Measurements from ENCODE around the gene C1QL4. TPM values are rescaled to one million over a fixed set of nuclear protein-coding genes. Genes with fewer than 3 reads are reported as not detected.
A peak's percentile ranks its signal among the peaks of the same experiment; 100 is the strongest.

Gene C1QL4
- total RNA-seq, 1 donor from 2014 or later = not detected

DNA sequence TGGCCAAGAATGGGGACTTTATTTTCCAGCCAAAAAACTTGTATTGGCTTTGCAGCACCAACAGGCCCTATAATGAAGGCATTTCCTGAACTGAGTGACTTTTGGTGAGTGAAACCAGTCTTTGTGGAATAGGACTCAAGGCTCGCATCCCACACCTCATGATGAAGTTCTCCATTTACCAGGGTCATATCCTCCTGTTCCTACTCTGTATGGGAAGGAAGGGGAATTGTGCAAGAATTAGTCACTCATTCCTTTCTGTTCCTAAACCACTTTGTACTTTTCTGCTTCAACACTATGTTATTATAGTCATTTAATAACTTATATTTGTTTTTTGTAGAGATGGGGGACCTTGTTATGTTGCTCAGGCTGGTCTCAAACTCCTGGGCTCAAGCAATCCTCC is 28.0 kb upstream of the C1QL4 start:
- H3K27ac Mint-ChIP-seq = no peak overlapping the region

GRCh38 chr12:49362077-49362476 is 25.1 kb upstream of the C1QL4 start:
- Mint-ChIP-seq H3K27me3 (ENCODE audit: low read depth) (peaks cover 15% of the 10 kb centered on the region), H3K9me3 (no peaks in the 10 kb centered on the region), H3K4me1 (ENCODE audit: low read depth) (peaks cover 11% of the 10 kb centered on the region), H3K27ac (no peak overlapping the region), H3K4me3 (ENCODE audit: low read depth) (no peak overlapping the region), H3K36me3 (ENCODE audit: low read depth) (no peaks in the 10 kb centered on the region)
- DNase-seq (ENCODE audit: low spot score) = no peak
- intact Hi-C loops (cut with micrococcal nuclease) = loop anchor here (10.0 kb wide), 1 partner anchor 383 kb away; the partner anchor contains the start of gene TMBIM6

More for the DNA sequence above, 28.0 kb upstream of the C1QL4 start:
- DNase-seq (ENCODE audit: low spot score) = no peak
- Mint-ChIP-seq H3K27me3 (ENCODE audit: low read depth) (peaks cover 6% of the 10 kb centered on the region), H3K9me3 (no peaks in the 10 kb centered on the region), H3K4me1 (ENCODE audit: low read depth) (peaks cover 27% of the 10 kb centered on the region), H3K4me3 (ENCODE audit: low read depth) (no peak overlapping the region), H3K36me3 (ENCODE audit: low read depth) (no peaks in the 10 kb centered on the region)
- intact Hi-C loops (cut with micrococcal nuclease) = loop anchor here (5.0 to 10.0 kb wide), 4 partner anchors 87 to 380 kb away; partner anchors contain the start of genes FMNL3, MCRS1 and TMBIM6

- Mint-ChIP-seq H3K27me3 (ENCODE audit: low read depth) (peaks cover 24% of the 10 kb centered on the region), H3K27ac (no peak overlapping the region), H3K4me1 (ENCODE audit: low read depth) (peaks cover 4% of the 10 kb centered on the region), H3K36me3 (ENCODE audit: low read depth) (no peaks in the 10 kb centered on the region), H3K4me3 (ENCODE audit: low read depth) (no peak overlapping the region), H3K9me3 (no peaks in the 10 kb centered on the region)
- intact Hi-C loops (cut with micrococcal nuclease) = loop anchor here (2.0 to 10.0 kb wide), 2 partner anchors 221 to 385 kb away; partner anchors contain the start of gene TMBIM6
- no peak for DNase-seq (ENCODE audit: low spot score)
These were observed 22.7 kb upstream of the C1QL4 start for GRCh38 chr12:49359671-49360070.

DNA sequence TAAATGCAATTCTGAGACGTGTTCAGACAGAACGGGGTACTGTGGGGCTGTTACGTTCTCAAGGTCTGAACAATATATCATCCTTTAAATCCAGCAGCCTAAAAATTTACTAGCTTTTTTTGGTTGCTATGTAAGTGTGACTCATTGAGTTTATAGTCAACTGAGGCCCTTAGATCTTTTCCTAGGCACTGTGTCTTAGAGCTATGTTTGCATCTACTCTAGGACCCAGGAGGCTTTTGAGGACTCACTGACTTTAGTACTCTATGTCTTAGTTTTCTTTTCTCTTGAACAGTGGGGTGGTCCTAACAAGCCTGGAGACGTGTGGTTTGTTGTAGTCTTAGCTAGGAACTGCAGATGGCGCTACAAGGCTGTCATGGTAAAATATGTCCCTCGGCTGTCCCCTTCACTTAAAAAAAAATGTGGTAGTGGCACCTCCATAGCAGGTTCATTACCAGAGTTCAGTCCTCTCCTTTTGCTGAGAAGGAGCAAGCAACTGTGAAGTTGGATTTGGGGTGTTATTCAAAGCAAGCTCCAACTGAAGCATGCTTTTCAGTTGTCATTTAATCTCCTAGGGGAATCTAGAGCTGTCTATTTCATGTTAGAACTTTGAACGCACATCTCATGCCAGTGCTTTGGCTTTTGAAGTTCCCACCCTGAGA is 21.6 kb upstream of the C1QL4 start:
- H3K27me3 Mint-ChIP-seq (ENCODE audit: low read depth) = peaks cover 29% of the 10 kb centered on the region

DNA sequence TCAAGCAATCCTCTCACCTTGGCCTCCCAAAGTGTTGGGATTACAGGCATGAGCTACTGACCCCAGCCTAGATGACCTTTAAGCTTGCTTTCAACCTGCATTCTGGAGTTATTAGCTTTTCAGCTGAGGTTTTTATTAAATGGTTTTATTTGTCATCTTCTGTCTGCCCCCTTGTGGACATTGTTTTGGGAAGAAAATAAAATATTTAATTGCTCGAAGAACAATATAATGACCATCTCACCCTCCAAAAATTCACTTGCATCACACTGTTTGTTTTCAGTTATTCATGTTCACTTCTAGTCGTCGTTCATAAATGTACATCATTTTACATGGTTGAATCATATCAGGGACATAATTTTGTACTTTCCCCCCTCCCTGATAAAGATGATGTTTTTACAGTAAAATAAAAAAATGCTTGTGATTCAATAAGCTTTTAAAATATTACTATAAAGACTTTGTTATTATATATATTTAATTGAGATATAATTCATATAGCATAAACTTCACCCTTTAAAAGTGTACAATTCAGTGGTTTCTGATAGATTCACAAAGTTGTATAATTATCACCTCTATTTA is 20.2 kb upstream of the C1QL4 start:
- Mint-ChIP-seq H3K27ac (no peak overlapping the region), H3K36me3 (ENCODE audit: low read depth) (no peaks in the 10 kb centered on the region), H3K27me3 (ENCODE audit: low read depth) (peaks cover 40% of the 10 kb centered on the region), H3K9me3 (no peaks in the 10 kb centered on the region), H3K4me3 (ENCODE audit: low read depth) (no peak overlapping the region), H3K4me1 (ENCODE audit: low read depth) (peaks cover 4% of the 10 kb centered on the region)
- intact Hi-C loops (cut with micrococcal nuclease) = no loop called here
- no peak for DNase-seq (ENCODE audit: low spot score)

More for the DNA sequence above, 21.6 kb upstream of the C1QL4 start:
- H3K9me3 Mint-ChIP-seq = no peaks in the 10 kb centered on the region
- H3K27ac Mint-ChIP-seq = no peak overlapping the region
- no peaks in the 10 kb centered on the region for H3K36me3 Mint-ChIP-seq (ENCODE audit: low read depth)
- DNase-seq (ENCODE audit: low spot score) = peak; percentile 54
- peaks cover 4% of the 10 kb centered on the region for H3K4me1 Mint-ChIP-seq (ENCODE audit: low read depth)
- H3K4me3 Mint-ChIP-seq (ENCODE audit: low read depth) = no peak overlapping the region
- intact Hi-C loops (cut with micrococcal nuclease) = loop anchor here (1.0 to 2.0 kb wide), 2 partner anchors 156 to 222 kb away; no protein-coding TSS in a partner anchor

DNA sequence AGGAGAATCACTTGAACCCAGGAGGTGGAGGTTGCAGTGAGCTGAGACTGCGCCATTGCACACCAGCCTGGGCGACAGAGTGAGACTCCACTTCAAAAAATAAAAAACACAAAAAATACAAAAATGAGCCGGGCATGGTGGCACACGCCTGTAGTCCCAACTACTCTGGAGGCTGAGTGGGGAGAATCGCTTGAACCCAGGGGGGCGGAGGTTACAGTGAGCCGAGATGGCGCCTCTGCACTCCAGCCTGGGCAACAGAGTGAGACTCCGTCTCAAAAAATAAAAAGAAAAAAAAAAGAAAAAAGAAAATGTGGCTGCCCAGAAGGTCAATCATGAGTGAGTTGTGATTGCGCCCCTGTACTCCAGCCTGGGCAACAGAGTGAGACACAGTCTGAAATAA is 18.9 kb upstream of the C1QL4 start:
- H3K36me3 Mint-ChIP-seq (ENCODE audit: low read depth) = no peaks in the 10 kb centered on the region
- H3K9me3 Mint-ChIP-seq = no peaks in the 10 kb centered on the region
- peaks cover 40% of the 10 kb centered on the region for H3K27me3 Mint-ChIP-seq (ENCODE audit: low read depth)
- peaks cover 4% of the 10 kb centered on the region for H3K4me1 Mint-ChIP-seq (ENCODE audit: low read depth)
- no peak for DNase-seq (ENCODE audit: low spot score)
- H3K27ac Mint-ChIP-seq = no peak overlapping the region
- intact Hi-C loops (cut with micrococcal nuclease) = no loop called here
- no peak overlapping the region for H3K4me3 Mint-ChIP-seq (ENCODE audit: low read depth)

DNA sequence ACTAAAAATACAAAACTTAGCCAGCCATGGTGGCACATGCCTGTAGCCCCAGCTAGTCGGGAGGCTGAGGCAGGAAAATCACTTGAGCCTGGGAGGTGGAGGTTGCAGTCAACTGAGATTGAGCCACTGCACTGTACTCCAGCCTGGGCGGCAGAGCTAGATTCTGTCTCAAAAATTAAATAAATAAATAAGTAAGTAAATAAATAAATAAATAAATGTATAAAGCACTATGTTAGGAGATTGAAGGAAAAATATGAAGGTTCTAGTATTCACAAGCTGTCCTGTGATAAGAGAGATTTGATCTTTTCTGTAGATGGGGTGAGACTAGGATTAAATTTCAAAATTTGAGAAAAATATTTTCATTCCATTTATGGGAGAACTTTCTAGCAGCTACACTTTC is 15.4 kb upstream of the C1QL4 start:
- Mint-ChIP-seq H3K4me3 (ENCODE audit: low read depth) (no peak overlapping the region), H3K27ac (no peak overlapping the region), H3K36me3 (ENCODE audit: low read depth) (no peaks in the 10 kb centered on the region), H3K9me3 (no peaks in the 10 kb centered on the region), H3K4me1 (ENCODE audit: low read depth) (peaks cover under 1% of the 10 kb centered on the region), H3K27me3 (ENCODE audit: low read depth) (peaks cover 50% of the 10 kb centered on the region)
- intact Hi-C loops (cut with micrococcal nuclease) = no loop called here
- peak; percentile 6 for DNase-seq (ENCODE audit: low spot score)

GRCh38 chr12:49349266-49349665 is 12.3 kb upstream of the C1QL4 start:
- no peak overlapping the region for H3K4me3 Mint-ChIP-seq (ENCODE audit: low read depth)
- peaks cover 60% of the 10 kb centered on the region for H3K27me3 Mint-ChIP-seq (ENCODE audit: low read depth)
- DNase-seq (ENCODE audit: low spot score) = no peak
- no peaks in the 10 kb centered on the region for H3K36me3 Mint-ChIP-seq (ENCODE audit: low read depth)
- peaks cover 10% of the 10 kb centered on the region for H3K4me1 Mint-ChIP-seq (ENCODE audit: low read depth)
- no peaks in the 10 kb centered on the region for H3K9me3 Mint-ChIP-seq
- no peak overlapping the region for H3K27ac Mint-ChIP-seq
- intact Hi-C loops (cut with micrococcal nuclease) = no loop called here

DNA sequence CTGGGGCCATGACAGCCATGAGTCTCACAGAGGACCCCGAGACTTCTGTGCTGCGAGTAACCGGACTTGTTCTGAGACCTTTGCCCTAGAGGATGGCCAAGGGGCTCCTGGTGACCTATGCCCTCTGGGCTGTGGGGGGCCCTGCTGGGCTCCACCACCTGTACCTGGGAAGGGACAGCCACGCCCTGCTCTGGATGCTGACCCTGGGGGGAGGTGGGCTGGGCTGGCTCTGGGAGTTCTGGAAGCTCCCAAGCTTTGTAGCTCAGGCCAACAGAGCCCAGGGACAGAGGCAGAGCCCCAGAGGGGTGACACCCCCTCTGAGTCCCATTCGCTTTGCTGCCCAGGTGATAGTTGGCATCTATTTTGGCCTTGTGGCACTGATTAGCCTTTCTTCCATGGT is 11.8 kb upstream of the C1QL4 start:
- no peak overlapping the region for H3K4me3 Mint-ChIP-seq (ENCODE audit: low read depth)
- H3K4me1 Mint-ChIP-seq (ENCODE audit: low read depth) = peaks cover 11% of the 10 kb centered on the region
- DNase-seq (ENCODE audit: low spot score) = no peak
- H3K9me3 Mint-ChIP-seq = no peaks in the 10 kb centered on the region
- no peak overlapping the region for H3K27ac Mint-ChIP-seq
- intact Hi-C loops (cut with micrococcal nuclease) = no loop called here
- no peaks in the 10 kb centered on the region for H3K36me3 Mint-ChIP-seq (ENCODE audit: low read depth)
- H3K27me3 Mint-ChIP-seq (ENCODE audit: low read depth) = peaks cover 65% of the 10 kb centered on the region

- H3K9me3 Mint-ChIP-seq = no peaks in the 10 kb centered on the region
- H3K27ac Mint-ChIP-seq = no peak overlapping the region
- H3K27me3 Mint-ChIP-seq (ENCODE audit: low read depth) = peaks cover 63% of the 10 kb centered on the region
- H3K36me3 Mint-ChIP-seq (ENCODE audit: low read depth) = no peaks in the 10 kb centered on the region
- peaks cover 19% of the 10 kb centered on the region for H3K4me1 Mint-ChIP-seq (ENCODE audit: low read depth)
- intact Hi-C loops (cut with micrococcal nuclease) = loop anchor here (2.0 kb wide), 1 partner anchor 15 kb away; no protein-coding TSS in a partner anchor
- peak; percentile 72 for DNase-seq (ENCODE audit: low spot score)
- peak overlapping the region; percentile 67 for H3K4me3 Mint-ChIP-seq (ENCODE audit: low read depth)
These were observed 10.6 kb upstream of the C1QL4 start for GRCh38 chr12:49347311-49348193.

DNA sequence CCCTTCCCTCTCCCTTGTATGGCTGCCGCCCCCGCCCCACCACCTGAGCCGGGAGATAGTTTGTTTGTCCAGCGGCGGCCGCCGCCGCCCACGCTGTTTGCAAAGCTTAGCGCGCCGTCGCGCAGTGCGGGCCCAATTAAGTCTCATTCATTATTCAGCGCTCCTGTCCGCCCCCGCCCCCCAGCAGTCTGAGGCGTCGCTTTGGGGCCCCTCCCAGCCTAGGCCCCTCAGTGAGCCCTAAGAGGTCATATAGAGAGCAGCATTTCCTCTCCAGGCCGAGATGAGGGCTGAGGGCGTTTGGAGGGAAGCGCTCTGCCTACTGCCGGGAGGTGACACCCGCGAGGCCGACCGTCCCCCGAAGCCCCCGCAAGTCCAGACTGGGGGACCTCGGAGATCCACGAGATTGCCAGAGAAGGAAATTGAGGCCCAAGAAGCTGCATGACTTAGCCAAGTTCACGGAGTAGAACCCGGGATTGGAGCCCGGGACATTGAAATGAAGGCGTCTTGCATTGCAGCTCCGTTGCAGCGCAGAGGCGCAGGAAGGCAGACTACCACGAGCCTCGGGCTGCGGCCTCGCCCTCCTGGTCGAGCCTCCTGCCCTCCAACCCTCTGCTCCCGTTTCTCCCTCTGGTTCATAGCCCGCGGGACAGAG is 9.8 kb upstream of the C1QL4 start, which contains the start of gene DNAJC22:
DNAJC22 (plus strand) TSS at position 230 of the 652 bp plus-strand sequence. CDS start 1,985 bp downstream, outside the sequence.
- H3K27ac Mint-ChIP-seq = no peak within 1 kb of the TSS
- no peak for DNase-seq (ENCODE audit: low spot score)
- intact Hi-C loops (cut with micrococcal nuclease) = loop anchor here (2.0 kb wide), 1 partner anchor 14 kb away; no protein-coding TSS in a partner anchor
- H3K4me1 Mint-ChIP-seq (ENCODE audit: low read depth) = peaks cover 19% of the 10 kb centered on the region
- H3K4me3 Mint-ChIP-seq (ENCODE audit: low read depth) = peak within 1 kb of the TSS; percentile 67
- H3K9me3 Mint-ChIP-seq = no peaks in the 10 kb centered on the region
- peaks cover 65% of the 10 kb centered on the region for H3K27me3 Mint-ChIP-seq (ENCODE audit: low read depth)
- H3K36me3 Mint-ChIP-seq (ENCODE audit: low read depth) = no peaks in the 10 kb centered on the region
